DMS 273 treated with DMSO at 0.1 percent for 48 hours (cell line): ENCODE measurements around the gene LRRK1.

Source experiments
- DNase-seq: peaks from one replicate; lab custom pipeline; 2025; lab: John Stamatoyannopoulos, UW

LRRK1 gene

GRCh38 chr15:101024706-101025500, 105.7 kb downstream of the LRRK1 start:
- no peak for DNase-seq

GRCh38 chr15:101025501-101025885, 106.3 kb downstream of the LRRK1 start:
- DNase-seq = no peak

- no peak for DNase-seq
Observed at GRCh38 chr15:101025896-101026631, 106.9 kb downstream of the LRRK1 start.

DNA sequence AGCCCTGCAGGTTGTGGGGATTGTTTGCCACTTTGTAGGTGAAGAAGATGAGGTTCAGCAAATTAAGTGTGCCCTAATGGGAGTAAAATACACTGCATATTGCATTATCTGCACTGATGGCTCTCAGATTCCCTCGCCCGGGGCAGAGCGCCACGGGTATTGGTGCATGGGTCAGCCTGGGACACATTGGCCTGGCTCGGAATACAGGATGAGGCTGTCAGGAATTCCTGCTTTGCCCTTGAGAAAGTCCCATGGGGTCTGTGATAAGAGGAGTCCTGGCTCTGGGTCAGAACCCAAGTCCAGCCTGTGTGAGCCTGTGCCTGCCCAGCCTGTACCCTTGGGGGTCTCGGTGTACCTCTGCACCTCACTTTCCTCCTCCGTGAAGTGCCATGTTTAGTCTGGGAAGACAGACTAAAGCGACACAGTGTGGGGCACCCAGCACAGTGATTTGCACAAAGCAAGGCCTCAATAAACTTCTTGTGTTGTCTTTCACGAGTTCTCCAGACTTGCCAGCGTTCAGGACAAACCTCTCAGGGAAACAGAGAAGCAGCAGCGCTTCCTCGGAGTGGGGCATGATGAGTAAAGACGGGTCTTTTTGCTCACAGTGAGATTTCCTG, 107.6 kb downstream of the LRRK1 start:
- no peak for DNase-seq

DNA sequence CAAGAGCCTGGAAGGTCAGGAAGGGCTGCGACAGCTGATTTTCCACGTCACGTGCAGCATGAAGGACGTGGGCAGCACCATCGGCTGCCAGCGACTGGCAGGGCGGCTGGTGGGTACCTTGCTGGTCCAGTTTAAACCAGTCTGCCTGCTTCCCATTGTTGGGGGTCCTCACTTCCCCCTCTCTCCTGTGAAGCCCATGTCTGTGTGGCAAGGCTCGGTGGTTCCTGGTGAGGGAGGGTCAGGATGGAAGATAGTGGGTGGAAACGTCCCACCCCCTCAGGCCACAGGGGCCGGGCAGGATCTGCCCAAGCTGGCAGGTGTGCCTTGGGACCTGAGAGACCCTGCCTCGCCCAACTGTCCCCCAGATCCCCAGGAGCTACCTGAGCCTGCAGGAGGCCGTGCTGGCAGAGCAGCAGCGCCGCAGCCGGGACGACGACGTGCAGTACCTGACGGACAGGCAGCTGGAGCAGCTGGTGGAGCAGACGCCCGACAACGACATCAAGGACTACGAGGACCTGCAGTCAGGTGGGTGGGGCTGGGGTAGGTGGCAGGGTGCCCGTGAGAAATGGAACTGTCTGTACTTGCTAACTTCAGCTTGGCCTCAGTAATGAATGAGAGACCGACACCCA, 108.2 kb downstream of the LRRK1 start:
- no peak for DNase-seq

DNA sequence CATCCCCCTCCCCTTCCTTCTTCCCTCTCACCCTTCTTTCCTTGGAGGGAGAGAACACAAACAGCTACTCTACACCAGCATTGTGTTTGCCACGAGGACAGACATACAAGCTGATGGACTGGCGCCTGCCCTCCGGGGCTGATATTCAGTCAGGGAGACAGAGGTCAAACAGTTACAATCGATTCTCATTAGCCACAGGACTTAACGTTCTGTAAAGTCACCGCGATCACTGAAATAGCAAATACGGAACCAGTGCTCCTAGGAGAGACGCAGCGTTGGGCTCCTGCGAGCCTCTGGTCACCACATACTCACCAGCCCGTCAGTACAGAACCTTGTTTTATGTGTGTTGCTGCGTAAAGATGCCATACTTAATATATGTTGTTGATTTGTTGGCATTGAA, 108.8 kb downstream of the LRRK1 start:
- no peak for DNase-seq

- DNase-seq = no peak
Observed at GRCh38 chr15:101028321-101028720, 109.2 kb downstream of the LRRK1 start.

DNA sequence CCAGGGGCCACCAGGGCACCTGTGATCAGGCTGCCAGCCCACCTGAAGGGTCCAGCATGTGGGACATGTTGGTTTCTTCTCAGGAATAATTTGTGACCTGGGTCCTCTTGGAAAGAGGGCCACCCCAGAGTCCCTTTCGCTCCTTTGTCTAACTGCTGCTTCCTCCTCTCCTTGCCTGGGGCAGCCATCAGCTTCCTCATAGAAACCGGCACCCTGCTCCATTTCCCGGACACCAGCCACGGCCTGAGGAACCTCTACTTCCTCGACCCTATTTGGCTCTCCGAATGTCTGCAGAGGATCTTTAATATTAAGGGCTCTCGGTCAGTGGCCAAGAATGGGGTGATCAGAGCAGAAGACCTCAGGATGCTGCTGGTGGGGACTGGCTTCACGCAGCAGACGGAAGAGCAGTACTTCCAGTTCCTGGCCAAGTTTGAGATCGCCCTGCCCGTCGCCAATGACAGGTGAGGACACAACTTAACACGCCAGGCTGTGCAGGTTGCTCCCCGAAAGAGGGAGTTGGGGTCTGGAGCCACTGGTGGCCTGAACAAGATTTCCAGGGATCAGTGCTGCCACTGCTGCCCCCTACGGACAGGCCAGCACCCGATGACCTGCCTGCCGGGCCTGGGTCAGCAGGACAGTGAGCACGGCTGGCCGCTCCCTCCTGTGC, 109.7 kb downstream of the LRRK1 start:
- no peak for DNase-seq

DNA sequence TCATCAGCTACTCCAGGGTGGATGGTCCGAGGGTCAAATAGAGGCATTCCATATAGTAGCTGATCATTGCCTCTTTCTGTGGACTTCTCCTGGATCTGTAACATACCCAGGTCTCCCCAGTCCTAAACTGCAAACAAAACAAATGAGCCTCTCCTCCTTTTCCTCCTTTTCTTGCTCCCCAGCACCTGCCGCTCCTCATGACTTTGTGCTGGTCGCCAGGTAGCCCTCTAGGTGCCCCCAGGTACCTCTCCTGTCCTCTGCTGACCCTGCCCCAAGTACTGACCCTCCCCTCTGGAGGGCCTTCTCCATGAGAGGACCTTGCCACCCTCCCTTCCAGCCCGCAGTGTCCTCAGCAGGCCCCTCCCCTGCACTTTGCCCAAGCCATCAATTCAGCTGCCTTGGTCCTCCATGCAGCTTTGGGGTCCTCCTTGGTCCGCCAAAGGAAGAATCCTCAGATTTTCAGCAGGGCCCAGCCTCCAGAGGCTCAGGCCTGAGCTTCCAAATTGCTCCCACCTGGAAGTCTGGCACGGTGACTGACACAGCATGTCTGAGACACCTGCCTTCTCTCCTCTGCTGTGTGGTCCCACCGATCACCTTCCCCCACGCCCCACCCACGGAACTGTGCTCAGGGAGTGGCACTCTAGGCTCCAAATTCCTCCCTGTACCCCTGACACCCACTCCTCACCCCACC, 111.0 kb downstream of the LRRK1 start:
- no peak for DNase-seq

GRCh38 chr15:101031213-101031612, 112.1 kb downstream of the LRRK1 start:
- DNase-seq = no peak

DNA sequence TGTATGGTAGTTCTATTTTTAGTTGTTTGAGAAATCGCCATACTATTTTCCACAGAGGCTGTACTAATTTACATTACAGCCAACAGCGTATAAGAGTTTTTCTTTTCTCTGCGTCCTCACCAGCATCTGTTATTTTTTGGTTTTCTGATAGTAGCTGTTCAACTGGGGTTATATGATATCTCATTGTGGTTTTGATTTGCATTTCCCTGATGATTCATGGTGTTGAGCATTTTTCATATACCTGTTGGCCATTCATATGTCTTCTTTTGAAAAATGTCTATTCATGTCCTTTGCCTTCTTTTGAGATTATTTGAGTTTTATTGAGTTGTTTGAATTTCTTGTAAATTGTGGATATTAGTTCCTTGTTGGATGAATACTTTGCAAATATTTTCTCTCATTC, 114.6 kb downstream of the LRRK1 start:
- DNase-seq = no peak

- DNase-seq = no peak
Observed at GRCh38 chr15:101035611-101036010, 116.5 kb downstream of the LRRK1 start.

DNA sequence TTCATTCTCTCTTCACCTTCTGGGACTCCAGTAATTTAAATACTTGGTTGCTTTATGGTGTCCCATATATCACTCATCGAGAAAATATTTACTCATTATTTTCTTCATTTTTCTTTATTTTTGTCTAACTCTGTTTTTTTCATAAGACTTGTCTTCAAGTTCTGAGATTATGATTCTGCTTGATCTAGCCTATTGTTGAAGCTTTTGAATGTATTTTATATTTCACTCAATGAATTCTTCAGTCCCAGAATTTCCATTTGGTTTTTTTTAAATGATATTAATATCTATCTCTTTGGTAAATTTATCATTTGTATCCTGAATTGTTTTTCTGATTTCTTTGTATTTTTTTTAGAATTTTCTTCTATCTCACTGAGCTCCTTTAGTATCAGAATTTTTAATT, 117.0 kb downstream of the LRRK1 start:
- DNase-seq = no peak

- no peak for DNase-seq
Observed at GRCh38 chr15:101037090-101037830, 118.1 kb downstream of the LRRK1 start.

GRCh38 chr15:101038327-101039003, 119.3 kb downstream of the LRRK1 start:
- DNase-seq = no peak

GRCh38 chr15:101039461-101039860, 120.3 kb downstream of the LRRK1 start:
- no peak for DNase-seq

GRCh38 chr15:101042320-101042719, 123.2 kb downstream of the LRRK1 start:
- no peak for DNase-seq

DNA sequence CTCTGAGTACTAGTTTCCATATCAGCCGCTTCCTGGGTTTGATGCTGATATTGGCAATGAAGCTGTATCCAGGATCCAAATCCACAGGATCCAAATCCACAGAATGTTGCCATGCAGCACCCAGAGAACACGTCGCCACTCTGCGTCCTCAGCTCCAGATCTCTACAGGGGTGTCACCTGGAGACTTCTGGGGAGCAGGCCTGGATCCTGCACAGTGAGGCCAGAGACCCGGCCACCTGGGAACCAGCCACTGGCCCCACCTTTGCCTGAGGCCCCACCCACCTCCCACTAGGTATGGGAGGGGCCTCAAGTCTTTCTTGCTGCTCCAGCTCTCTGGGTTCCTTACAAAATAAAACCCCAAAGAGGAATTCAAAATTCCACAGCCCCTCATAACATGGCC, 123.9 kb downstream of the LRRK1 start:
- no peak for DNase-seq

- DNase-seq = no peak
Observed at GRCh38 chr15:101043911-101044624, 124.9 kb downstream of the LRRK1 start.
